HG02973 (cell line): ENCODE measurements around the gene MICAL2.

Experiments used
- ATAC-seq: cut with Tn5 transposase; IDR thresholded peaks from one replicate; pipeline ENCODE4 v1.9.1; 2021; ENCODE audit warnings: moderate library complexity; ENCODE audit not compliant: unreplicated experiment

MICAL2 gene

DNA sequence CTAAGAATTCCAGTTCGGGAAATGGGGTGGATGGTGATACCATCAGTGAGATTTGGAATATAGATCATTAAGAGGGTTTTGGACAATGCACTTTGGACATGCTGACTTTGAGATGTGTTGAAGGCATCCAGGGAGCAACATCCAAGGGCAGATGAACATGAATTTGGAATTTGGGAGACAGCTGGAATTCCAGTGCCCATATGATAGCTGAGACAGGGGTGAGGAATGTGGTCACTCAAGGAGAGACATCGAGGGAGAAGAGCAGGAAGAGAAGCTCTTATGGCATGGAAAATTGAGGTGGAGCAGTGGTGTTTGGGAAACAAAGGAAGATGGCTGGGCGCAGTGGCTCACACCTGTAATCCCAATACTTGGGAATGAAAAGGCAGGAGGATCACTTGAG, 11.8 kb upstream of the MICAL2 start:
- ATAC-seq = no peak

DNA sequence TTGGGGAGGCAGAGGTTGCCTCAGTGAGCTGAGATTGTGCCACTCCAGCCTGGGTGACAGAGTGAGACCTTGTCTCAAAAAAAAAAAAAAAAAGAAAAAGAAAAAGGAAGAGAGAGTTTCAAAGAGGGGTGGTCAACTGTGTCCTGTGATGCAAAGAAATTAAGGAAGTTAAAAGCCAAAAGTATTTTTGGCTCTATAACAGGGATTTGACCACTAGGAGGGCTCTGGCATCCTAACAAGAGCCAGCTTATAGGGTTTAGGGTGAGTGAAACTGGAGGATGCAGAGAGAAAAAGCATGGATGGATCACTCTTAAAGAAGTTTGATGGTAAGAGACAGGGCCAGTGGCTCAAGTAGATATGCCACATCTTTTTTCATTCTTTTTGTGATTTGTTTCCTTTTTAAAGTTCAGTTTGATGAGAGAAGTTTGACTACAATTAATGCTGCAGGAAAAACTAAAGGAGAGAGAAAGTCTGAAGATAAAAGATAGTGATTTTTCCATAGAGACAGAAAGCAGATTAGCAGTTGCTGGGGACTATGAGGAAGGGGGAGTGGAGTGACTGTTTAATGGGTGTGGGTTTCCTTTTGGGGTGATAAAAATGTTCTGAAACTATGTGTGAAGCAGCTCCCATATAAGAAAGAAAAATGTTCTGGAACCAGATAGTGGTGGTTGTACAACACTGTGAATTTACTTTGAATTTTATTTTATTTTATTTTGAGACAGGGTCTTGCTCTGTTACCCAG, 11.1 kb upstream of the MICAL2 start:
- ATAC-seq = no peak

DNA sequence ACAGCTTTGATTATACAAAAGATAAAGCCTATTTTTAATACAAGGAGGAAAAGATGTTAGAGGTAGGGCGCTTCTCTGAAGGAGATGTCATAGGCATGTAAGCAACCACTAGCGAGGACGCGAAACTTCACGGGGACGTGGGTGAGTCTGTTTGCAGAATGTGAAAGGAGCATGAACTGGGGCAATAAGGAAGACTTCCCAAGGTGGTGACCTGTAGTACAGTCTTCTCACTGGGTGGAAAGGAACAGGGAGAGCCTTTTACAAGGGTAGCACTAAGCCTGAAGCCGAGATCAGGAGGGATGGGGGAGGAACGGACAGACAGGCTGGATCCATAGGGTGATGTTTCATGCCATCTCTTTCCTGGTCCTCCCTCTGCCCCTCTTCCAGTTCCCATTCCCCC, 10.0 kb upstream of the MICAL2 start:
- ATAC-seq = no peak

DNA sequence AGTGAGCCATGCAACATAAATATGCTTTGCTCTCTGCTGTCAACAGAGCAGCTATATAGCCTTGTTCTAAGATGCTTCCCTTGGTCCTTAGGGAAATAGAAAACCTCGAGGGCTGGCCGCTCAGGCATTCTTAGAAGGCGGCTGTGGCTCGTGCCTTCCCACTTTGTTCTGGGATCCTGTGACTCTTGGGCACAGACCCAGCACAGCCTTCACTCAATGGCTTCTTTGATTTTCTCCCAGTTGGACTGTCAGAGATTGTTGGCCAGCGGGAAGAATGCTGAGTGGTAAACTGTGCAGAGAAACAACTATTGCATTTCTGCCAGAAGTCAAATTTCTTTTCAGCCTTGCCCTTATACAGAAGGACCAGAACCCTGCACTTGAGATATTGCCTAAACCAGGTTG, 9.5 kb upstream of the MICAL2 start:
- ATAC-seq = no peak

DNA sequence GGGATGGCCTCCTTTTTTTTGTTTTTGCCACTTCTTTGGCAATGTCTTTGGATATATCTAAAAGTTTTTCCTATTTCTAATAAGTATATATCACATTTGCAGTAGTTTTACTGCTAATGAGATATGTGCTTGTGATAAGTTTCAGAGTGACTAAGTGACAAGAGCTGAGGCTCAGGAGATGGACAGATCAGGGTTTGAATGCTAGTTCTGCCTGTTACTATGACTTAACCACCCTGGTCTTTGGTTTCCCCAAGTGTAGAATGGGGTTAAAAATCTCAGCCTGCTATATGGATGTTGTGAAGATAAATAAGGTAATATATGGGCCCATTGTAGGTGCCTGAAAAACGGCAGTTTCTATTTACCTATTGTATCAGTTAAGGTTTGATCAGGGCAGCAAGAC, 9.1 kb upstream of the MICAL2 start:
- no peak for ATAC-seq

DNA sequence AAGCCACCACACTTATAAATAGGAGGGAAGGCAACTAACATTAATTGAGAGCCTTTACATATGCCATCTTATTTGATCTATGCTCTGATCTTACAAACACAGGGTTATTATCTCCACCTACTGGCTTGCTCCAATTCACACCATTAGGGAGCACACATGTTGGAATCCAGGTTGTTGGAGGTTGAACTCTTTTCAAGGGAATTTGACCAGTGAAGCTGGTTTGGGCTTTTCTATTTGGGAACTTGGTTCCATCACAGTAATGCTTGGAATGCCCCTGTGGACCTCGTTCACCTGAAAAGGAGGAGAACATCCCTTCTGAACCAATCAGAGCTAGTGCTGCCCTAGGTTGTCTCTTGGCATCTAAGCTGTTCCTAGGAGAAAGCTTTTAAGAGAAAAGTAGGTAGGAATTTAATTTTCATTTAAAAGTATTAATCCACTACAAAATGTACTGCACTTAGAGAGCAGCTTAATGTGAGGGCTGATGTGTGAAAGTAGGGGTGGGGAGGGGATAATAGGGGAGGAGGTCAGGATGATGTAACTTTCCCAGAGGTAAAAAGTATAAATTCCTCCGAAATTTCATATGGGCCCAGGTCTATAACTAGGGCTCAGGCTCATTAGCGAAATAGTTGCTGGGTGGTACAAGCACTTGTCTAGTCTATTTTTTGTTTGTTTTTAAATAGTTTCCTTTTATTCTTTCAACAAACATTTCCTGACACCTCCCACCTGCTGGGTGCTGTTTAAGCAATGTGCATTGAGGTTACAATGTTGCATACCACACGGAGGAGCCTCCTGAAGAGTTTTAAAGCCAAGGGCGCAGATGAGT, 7.6 kb upstream of the MICAL2 start:
- ATAC-seq = no peak

DNA sequence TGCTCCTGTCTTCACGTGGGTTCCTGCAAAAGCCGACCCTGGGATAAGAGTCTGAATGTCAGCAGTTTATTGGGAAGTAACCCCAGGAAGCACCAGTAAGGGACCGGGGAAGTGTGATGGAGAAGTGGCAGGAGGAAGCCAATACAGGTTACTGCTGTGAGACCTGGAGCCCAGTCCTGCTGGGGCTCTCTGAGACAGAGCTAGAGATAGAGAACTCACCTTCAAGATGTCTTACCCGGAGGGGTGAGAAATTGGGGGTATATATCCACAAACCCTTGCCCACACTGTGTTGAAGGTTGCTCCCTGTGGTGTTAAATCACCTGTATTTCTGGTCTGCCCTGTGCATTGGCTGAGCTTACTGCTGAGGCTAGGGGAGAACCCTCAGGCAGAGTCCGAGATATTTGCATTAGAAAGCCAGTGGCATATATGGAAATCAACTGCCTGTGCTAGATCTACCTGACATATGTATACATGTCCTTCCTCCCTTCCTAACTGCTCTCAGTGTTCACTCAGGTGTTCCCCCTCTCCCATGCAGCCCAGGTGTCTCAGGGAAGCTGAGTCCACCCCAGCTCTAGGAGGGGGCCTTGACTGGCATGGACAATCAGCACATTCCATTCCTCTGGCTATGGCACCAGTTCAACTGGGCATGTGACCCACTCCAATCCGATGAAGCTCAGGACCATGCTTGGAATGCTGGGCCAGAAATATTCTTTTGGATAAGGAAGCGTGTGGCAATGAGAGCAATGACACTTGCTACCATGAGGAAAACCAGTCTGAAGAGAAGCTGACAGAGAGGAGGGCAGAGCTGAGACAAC, 6.8 kb upstream of the MICAL2 start:
- ATAC-seq = no peak

DNA sequence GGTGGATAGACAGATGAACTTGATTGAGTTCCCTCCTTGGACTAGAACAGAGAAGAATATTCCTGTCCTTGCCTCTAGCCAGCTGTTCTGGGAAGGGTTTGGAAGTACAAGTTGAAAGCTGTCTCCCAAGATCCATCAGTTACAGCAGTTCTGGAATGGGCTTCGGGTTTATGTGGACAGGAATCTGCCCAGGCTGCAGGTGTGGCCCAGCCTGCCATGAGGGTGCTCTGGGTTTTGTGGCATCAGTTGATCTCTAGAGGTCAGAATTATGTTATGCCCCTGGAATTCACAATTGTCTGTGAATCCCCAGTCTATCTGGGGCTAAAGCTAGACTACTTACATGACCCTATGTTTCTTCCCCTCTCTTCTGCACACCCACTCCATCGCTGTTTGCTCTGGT, 4.9 kb upstream of the MICAL2 start:
- ATAC-seq = no peak

DNA sequence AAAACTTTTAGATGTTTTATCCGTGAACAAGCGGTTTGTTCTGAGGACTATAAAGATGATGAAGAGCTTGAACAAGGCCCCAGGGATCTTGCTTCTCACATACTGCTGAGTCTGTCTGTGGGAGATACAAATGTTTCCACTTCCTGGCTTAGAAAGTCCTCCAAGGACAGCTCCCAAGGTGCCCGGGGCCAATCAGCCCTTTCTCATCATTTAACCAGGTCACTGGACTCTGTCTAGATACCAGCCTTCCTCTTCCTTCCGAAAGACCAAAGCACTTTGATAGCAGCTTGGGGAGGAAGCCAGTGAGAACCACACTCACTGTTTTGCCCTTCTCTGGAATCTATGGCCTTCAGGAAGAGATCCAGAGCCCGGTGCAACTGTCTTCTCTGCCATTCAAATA, 4.3 kb upstream of the MICAL2 start:
- ATAC-seq = no peak

DNA sequence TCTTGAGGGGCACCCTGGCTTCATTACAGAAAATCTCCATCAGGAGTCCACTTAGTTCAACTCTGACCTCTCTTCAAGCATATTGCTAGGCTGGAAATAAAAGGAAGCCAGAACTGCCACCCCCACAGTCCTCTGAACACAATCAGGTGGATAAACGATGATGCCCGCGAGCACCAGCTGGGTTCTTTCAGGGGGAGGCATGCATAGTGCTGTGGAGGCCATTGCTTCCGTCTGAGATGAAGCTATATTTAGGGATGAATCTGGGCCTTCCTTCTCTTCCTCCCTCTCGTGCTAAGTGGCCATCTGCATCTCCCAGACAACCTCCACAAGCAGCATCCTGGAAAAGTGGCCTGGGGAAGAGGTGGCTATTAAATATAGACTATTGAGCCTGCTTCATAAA, 3.9 kb upstream of the MICAL2 start:
- ATAC-seq = no peak

DNA sequence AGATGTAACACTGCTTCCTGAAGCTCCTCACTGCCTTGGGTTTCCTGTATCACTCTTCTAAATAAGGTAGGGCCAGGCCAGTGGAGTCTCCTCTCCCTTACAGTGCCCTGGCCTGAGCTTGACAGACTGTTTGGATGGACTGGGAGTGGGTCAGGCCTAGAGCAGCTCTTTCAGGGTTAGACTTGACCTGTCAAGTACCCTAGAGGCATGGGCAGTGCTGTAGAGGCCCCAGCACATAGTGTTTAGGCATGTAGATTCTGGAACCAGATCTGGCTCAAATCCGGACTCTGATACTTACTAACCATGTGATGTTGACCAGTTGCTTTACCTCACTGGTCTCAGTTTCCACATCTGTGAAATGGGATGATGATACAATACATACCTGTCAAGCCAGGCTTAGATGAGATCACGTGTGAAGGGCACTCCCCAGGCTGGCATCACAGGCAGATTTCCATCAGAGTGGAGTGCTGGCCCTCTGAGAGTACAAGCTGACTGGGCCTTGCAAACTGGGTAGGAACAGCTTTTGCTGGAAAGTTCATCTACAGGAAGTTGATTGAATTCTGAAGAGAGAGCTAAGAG, 1.4 kb upstream of the MICAL2 start:
- no peak for ATAC-seq

DNA sequence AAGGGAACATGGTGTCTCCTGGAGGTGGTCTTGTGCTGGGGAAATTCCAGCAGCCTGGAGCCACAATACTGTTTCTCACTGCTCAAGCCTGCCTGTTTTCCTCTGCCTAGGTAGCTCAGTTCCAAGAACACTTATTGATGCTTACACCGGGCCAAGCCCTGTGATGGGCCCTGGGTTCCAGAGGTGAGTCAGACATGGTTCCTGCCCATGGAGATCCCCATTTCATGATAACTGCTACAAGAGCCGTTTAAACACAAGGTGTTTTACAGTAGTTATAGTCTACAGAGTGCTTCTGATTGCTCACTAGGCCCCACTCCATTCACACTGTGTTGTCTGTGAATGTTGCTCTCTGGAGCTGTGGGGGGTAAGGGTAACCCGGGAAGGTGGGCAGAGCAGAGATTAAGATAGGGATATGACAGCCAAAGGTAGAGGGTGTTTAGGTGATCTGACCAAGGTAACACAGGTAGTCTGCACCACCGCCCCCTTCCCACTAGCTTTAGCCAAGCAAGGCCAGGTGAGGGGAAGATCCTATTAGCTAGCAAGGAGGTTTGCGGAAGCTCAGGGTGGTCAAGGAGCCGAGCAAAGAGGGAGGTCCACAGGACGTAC, 696 bp upstream of the MICAL2 start:
- ATAC-seq = no peak

DNA sequence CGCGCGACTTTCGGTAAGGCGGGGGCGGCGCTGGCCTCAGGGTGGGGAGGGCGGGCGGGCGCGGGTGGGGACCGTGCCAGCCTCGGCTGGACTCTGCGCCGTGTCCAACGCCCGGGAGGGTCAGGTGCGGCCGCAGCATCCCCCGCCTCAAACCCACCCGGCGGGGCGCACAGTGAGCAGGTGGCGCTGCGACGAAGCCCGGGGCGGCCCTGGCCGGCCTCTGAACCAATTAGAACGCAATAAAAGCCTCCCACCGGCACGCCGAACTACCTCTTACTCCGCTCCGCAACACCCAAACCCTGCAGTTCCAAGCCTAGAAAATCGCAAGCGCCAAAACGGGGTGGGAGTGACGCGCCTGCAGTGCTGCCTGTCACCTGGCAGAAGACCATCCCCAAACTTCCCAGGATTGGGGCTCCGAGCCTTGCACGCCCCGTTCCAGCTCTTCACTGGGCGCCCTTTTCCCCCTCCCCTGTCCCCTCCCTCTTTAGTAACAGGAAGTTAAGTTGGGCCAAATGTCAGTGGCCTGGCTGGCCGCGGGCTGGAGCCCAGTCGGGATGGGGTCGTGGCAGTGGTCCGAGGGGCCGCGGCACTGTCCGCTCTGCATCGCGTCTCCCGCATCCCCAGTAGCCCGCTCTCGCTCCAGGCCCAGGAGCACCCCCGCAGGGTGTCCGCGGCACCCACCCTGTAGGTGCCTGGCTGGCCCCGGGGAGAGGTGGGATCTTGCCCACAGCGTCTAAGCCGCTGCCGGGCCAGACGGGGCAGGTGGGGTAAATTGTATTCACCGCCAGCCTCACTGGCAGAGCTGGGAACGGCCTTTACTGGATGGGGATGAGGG, 541 bp downstream of the MICAL2 start:
- peak; percentile 44 for ATAC-seq

DNA sequence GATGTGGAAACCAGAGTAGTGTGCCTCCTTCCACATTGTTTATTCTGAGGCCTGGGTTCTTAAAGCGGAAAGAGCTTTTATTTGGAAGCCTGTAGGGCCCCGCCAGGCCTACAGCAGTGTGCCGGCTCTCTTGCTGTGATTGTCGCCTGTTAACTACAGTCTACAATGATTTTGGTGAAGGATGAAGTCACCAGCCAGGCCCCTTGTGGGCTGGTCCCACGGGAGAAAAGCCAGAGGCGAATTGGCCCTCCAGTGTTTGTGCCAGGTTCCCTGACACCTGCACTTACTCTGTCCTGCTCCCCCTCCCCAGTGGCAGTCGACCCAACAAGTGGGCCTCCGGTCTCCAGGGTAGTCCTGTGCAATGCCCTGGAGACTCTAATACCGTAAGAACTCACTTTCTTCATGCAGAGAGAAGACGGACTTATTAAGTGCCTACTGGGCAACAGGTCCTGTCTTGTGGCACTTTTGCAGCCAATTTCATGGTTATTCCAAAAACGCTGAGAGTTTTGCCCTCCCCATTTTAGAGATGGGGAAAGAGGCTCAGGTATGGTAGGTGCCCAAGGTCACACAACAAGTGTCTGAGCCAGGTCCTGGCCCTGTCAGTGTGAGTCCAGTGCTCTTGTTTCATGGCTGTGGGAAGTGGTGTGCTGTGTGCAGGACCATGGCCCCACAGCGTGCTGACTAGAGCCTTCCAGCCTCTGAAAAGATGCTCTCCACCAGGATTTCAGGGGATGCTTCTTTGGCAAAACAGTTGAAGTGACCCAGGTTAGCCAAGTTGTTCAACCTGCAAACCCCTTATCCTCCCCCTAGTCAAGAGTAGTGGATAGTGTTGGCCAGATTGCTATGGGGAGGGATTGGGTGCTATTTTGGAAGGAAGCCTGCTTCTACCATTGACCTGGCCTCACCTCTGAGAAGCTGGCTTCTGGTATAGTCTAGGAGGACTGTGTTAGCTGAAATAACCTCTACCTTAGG, 1.4 kb downstream of the MICAL2 start:
- no peak for ATAC-seq

DNA sequence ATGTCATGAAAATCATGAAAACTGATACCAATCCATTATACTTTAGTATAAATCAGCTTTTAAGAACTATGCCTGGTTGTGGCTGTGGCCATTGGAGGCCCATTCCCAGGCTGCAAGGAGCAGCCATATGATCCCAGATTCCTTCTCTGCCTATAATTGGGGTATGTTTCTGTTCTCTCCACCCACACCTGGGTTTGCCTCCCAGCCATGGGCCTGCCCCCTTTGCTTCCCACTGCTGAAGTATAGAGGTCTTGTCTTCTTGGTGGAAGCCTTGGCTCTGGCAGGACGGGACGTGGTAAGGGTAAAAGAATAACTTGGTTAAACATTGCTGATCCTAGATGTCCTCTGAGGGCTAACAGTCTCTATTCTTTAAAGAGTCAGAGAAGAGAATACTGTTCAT, 2.4 kb downstream of the MICAL2 start:
- ATAC-seq = no peak

DNA sequence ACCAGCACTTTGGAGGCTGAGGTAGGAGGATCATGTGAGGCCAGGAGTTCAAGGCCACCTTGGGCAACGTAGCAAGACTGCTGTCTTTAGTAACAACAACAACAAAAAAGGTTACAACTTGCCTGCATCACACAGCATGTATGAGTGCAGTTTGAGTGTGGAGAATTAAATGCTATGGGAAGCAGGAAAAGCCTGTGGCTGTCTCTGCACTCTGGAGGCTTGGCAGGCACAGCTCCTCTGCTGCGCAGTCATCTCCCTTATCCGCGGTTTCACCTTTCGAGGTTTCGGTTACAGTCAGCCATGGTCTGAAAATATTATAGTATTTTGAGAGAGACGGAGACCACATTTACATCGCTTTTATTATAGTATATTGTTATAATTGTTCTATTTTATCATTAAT, 2.9 kb downstream of the MICAL2 start:
- ATAC-seq = no peak

DNA sequence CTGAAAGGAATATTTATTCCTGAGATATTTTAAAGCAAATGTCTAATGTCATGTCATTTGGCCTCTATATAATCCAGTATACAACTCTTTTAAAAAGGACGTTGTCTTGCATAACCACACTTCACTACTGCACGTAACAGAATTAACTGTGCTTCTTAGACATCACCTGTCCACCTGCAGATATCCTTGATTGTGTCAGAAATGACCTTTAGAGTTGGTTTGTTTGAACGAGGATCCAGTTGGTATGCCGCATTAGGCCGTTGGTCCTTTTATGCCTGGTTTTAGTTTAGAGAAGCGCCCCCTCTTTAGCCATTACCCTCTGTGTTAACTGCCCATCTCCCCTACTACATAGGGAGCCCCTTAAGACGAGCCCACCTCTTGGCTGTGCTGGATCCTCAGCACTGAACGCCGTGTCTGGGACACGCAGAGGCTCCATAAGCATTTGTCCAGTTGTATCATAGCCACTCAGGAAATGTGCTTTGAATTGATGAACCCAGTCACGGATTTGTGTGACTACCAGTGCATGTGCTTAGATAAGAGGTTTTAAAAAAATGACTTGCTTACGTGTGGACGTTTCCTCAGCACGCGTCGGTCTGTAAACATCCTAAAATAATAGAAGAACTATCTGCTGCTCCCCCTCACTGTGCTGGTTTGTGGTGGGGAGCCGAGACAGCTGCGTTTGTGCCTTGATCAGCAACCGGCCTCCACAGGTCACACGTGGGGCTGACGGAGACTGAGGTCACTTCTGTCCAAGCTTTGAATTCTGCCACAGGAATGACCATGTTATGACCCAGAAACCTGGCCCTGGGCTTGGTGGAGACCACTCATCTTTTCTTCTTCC, 4.0 kb downstream of the MICAL2 start:
- ATAC-seq = no peak

DNA sequence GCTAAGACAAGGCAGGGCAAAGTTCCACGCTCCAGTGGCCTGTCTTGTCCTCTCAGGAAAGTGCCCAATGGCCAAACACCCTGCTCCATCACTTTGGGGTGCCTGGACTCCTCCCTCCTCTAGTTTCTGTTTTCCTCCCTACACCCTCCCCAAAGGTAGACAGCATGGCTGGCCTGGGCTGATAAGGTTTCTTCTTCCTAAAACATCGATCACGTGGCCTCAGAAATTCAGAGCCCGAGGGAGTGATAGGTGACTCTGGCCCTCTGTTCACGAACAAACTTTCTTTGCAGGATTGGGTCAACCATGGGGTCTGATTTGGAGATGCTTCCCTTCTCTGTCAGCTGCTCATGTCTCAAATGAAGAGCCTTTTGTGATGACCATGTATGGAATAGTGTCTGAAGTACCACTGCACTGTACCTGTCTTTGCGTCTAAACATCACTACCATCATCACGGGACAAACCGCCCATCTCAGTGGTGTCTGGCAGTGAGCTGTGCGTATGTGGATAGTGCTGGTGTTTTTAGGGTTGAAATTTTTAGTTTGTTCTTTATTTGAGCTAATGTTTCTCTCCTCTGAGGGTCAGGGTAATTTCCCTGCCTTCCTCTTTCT, 6.1 kb downstream of the MICAL2 start:
- no peak for ATAC-seq
